DND-41 (cell line): ENCODE results near the gene TTC38.

ENCODE experiments used
- ATAC-seq: fragments of 200-7000 bp; cut with Tn5 transposase; 3 replicates; pipeline ENCODE4 v1.9.1; 2021; ENCODE audit warnings: low read depth; ENCODE audit not compliant: insufficient read depth
- DNase-seq: peaks from one replicate; pipeline ENCODE4 v3.0.0-alpha.2; 2020
- H2AFZ ChIP-seq: 2 replicates; pipeline ENCODE4 v1.6.0; 2012; ENCODE audit warnings: low read depth, low read length
- H3K27ac ChIP-seq: 2 replicates; pipeline ENCODE4 v1.5.1; 2012; ENCODE audit warnings: low read length, inconsistent platforms
- H3K27me3 ChIP-seq: fragments of 200-600 bp; sonication (generic); 2 replicates; pipeline ENCODE4 v1.6.0; 2012; ENCODE audit warnings: low read length, mild to moderate bottlenecking, inconsistent platforms; ENCODE audit not compliant: insufficient read depth, poor library complexity
- H3K36me3 ChIP-seq: 2 replicates; pipeline ENCODE4 v1.5.1; 2012; ENCODE audit warnings: low read length, inconsistent platforms; ENCODE audit not compliant: insufficient read depth
- H3K4me1 ChIP-seq: 2 replicates; pipeline ENCODE4 v1.5.1; 2012; ENCODE audit warnings: mild to moderate bottlenecking, low read length; ENCODE audit not compliant: insufficient read depth
- H3K4me2 ChIP-seq: 2 replicates; pipeline ENCODE4 v1.6.0; 2012; ENCODE audit warnings: mild to moderate bottlenecking, moderate library complexity, low read length, inconsistent platforms; ENCODE audit not compliant: insufficient read depth
- H3K4me3 ChIP-seq, 2 experiments: fragments of 200-600 bp in 1 of 2; shearing (Covaris generic) in 1 of 2; 2 replicates each; pipeline ENCODE4 v1.5.1; 2012 to 2016; ENCODE audit warnings: inconsistent platforms in 2 of 2, low read length in 2 of 2, mild to moderate bottlenecking in 2 of 2, low read depth in 1 of 2, moderate library complexity in 1 of 2
- H3K79me2 ChIP-seq: 2 replicates; pipeline ENCODE4 v1.6.0; 2012; ENCODE audit warnings: low read length, inconsistent platforms; ENCODE audit not compliant: insufficient read depth
- H3K9ac ChIP-seq: 2 replicates; pipeline ENCODE4 v1.6.0; 2012; ENCODE audit warnings: low read depth, mild to moderate bottlenecking, inconsistent platforms, low read length, moderate library complexity
- H3K9me3 ChIP-seq: 2 replicates; pipeline ENCODE4 v1.5.1; 2012; ENCODE audit warnings: low read length, moderate library complexity, mild to moderate bottlenecking, inconsistent platforms; ENCODE audit not compliant: insufficient read depth, severe bottlenecking
- H4K20me1 ChIP-seq: 2 replicates; pipeline ENCODE4 v1.6.0; 2012; ENCODE audit warnings: low read length; ENCODE audit not compliant: insufficient read depth
- CTCF ChIP-seq: IDR thresholded peaks from 2 replicates; pipeline ENCODE4 v1.5.1; 2012; ENCODE audit warnings: borderline replicate concordance, low read length, moderate library complexity, mild to moderate bottlenecking; ENCODE audit not compliant: poor library complexity, severe bottlenecking; ENCODE audit errors: extremely low read depth
- EZH2 ChIP-seq: IDR thresholded peaks from 3 replicates; pipeline ENCODE4 v1.6.1; 2012; ENCODE audit warnings: borderline replicate concordance, low read depth, mild to moderate bottlenecking, moderate library complexity, low read length, inconsistent platforms; ENCODE audit not compliant: severe bottlenecking

Gene TTC38

GRCh38 chr22:46320166-46320710 lies 52.4 kb downstream of the TTC38 start:
- Histone ChIP-seq H4K20me1 (peaks cover 59% of the 10 kb centered on the region), H3K36me3 (peaks cover 95% of the 10 kb centered on the region), H3K4me1 (no peaks in the 10 kb centered on the region), H3K27me3 (no peaks in the 10 kb centered on the region), H2AFZ (no peak overlapping the region), H3K4me3 (no peak overlapping the region), H3K27ac (no peak overlapping the region), H3K9ac (no peak overlapping the region), H3K79me2 (peaks cover 78% of the 10 kb centered on the region), H3K4me2 (no peak overlapping the region), H3K9me3 (no peaks in the 10 kb centered on the region)
- ATAC-seq (no peak), DNase-seq (no peak)
- no peak for TF ChIP-seq EZH2
- no peak for TF ChIP-seq CTCF

- Histone ChIP-seq H3K27ac (no peak overlapping the region), H2AFZ (no peak overlapping the region), H4K20me1 (peaks cover 62% of the 10 kb centered on the region), H3K4me2 (no peak overlapping the region), H3K9me3 (no peaks in the 10 kb centered on the region), H3K9ac (no peak overlapping the region), H3K27me3 (no peaks in the 10 kb centered on the region), H3K79me2 (peaks cover 76% of the 10 kb centered on the region), H3K36me3 (peaks cover 95% of the 10 kb centered on the region), H3K4me1 (no peaks in the 10 kb centered on the region), H3K4me3 (no peak overlapping the region)
- no peak for TF ChIP-seq EZH2
- no peak for TF ChIP-seq CTCF
- no peak for DNase-seq
- ATAC-seq = no peak
Measured at GRCh38 chr22:46320716-46321386, 53.0 kb downstream of the TTC38 start.

GRCh38 chr22:46322711-46323110 lies 54.9 kb downstream of the TTC38 start:
- H3K79me2 ChIP-seq = peaks cover 67% of the 10 kb centered on the region
- H3K9ac ChIP-seq = no peak overlapping the region
- H3K36me3 ChIP-seq = peaks cover 95% of the 10 kb centered on the region
- no peak overlapping the region for H3K4me2 ChIP-seq
- H3K4me3 ChIP-seq = no peak overlapping the region
- H4K20me1 ChIP-seq = peaks cover 59% of the 10 kb centered on the region
- no peaks in the 10 kb centered on the region for H3K4me1 ChIP-seq
- TF ChIP-seq EZH2 (no peak), CTCF (no peak)
- H3K27me3 ChIP-seq = no peaks in the 10 kb centered on the region
- no peaks in the 10 kb centered on the region for H3K9me3 ChIP-seq
- ATAC-seq (no peak), DNase-seq (no peak)
- no peak overlapping the region for H3K27ac ChIP-seq
- H2AFZ ChIP-seq = no peak overlapping the region
